HEK293 (cell line): ENCODE measurements around the gene EYS.

Source experiments
- CTCF ChIA-PET: fragments of 350-600 bp; formaldehyde crosslinking; extraction: SDS; loops from one replicate; lab custom pipeline; 2021; ENCODE audit warnings: antibody characterized with exemption; lab: Yijun Ruan, JAX
- POLR2A ChIA-PET: fragments of 300-600 bp; formaldehyde crosslinking; extraction: SDS; loops from one replicate; lab custom pipeline; 2020; ENCODE audit warnings: antibody characterized with exemption, inconsistent platforms; lab: Yijun Ruan, JAX
- H3K27ac ChIP-seq: fragments of 200-500 bp; sonication (Bioruptor generic); 2 replicates; pipeline ENCODE4 v1.5.1; 2014; ENCODE audit warnings: low read depth, low read length, control low read depth, inconsistent platforms; ENCODE audit errors: extremely low read depth
- H3K36me3 ChIP-seq, 2 experiments: fragments of 200-500 bp in 1 of 2; sonication (Bioruptor generic) in 1 of 2; 1 replicate in 1 of 2; 2 replicates in 1 of 2; pipeline ENCODE4 v1.5.1; 2014 to 2017; ENCODE audit warnings: inconsistent platforms in 2 of 2, low read length in 2 of 2; ENCODE audit not compliant: control insufficient read depth in 2 of 2, insufficient read depth in 1 of 2
- H3K4me1 ChIP-seq: fragments of 200-500 bp; sonication (Bioruptor generic); 2 replicates; pipeline ENCODE4 v1.5.1; 2014; ENCODE audit warnings: mild to moderate bottlenecking, low read length, inconsistent platforms; ENCODE audit not compliant: control insufficient read depth, insufficient read depth
- H3K4me3 ChIP-seq: 2 replicates; pipeline ENCODE4 v1.5.1; 2011; ENCODE audit warnings: low read depth, mild to moderate bottlenecking, control low read depth, low read length, moderate library complexity
- H3K9me3 ChIP-seq: fragments of 200-500 bp; sonication (Bioruptor generic); 2 replicates; pipeline ENCODE4 v1.5.1; 2014; ENCODE audit warnings: low read depth, low read length, inconsistent platforms; ENCODE audit not compliant: control insufficient read depth, insufficient read depth
- GLI2 ChIP-seq: fragments of 450-650 bp; formaldehyde crosslinking; IDR thresholded peaks from 2 replicates; pipeline ENCODE4; 2017; ENCODE audit warnings: missing biosample characterization, missing genetic modification characterization, low read depth, borderline replicate concordance
- HOXC10 ChIP-seq: sonication (generic); formaldehyde crosslinking; IDR thresholded peaks from 2 replicates; pipeline ENCODE4 v1.8.1; 2023; ENCODE audit warnings: mild to moderate bottlenecking, missing genetic modification reagents
- MZF1 ChIP-seq: fragments of 450-650 bp; formaldehyde crosslinking; IDR thresholded peaks from 2 replicates; pipeline ENCODE4 v1.5.1; 2017; ENCODE audit warnings: missing biosample characterization, missing genetic modification characterization, borderline replicate concordance
- REPIN1 ChIP-seq: fragments of 450-650 bp; formaldehyde crosslinking; IDR thresholded peaks from 2 replicates; pipeline ENCODE4 v1.5.1; 2017; ENCODE audit warnings: missing biosample characterization, missing genetic modification characterization, low read depth
- SP2 ChIP-seq: fragments of 450-650 bp; formaldehyde crosslinking; IDR thresholded peaks from 2 replicates; pipeline ENCODE4 v1.5.1; 2016; ENCODE audit warnings: missing biosample characterization, missing genetic modification characterization
- SP3 ChIP-seq: fragments of 450-650 bp; formaldehyde crosslinking; IDR thresholded peaks from 2 replicates; pipeline ENCODE4 v1.5.1; 2016; ENCODE audit warnings: missing biosample characterization, missing genetic modification characterization
- TRIM28 ChIP-seq: IDR thresholded peaks from 2 replicates; pipeline ENCODE4 v1.6.1; 2011; ENCODE audit warnings: low read length, control low read depth, borderline replicate concordance
- WT1 ChIP-seq: fragments of 450-650 bp; formaldehyde crosslinking; IDR thresholded peaks from 2 replicates; pipeline ENCODE4 v1.5.1; 2016; ENCODE audit warnings: missing biosample characterization, missing genetic modification characterization
- ZBTB20 ChIP-seq: fragments of 450-650 bp; formaldehyde crosslinking; IDR thresholded peaks from 2 replicates; pipeline ENCODE4 v1.5.1; 2016; ENCODE audit warnings: missing biosample characterization, missing genetic modification characterization
- ZBTB21 ChIP-seq: fragments of 450-650 bp; formaldehyde crosslinking; IDR thresholded peaks from 2 replicates; pipeline ENCODE4 v1.5.1; 2017; ENCODE audit warnings: missing biosample characterization, missing genetic modification characterization
- ZBTB48 ChIP-seq: fragments of 450-650 bp; formaldehyde crosslinking; IDR thresholded peaks from 2 replicates; pipeline ENCODE4 v1.5.1; 2016; ENCODE audit warnings: missing biosample characterization, missing genetic modification characterization
- ZBTB7A ChIP-seq: fragments of 450-650 bp; formaldehyde crosslinking; IDR thresholded peaks from 2 replicates; pipeline ENCODE4 v1.5.1; 2016; ENCODE audit warnings: low read depth, missing biosample characterization, missing genetic modification characterization
- ZNF2 ChIP-seq: fragments of 450-650 bp; formaldehyde crosslinking; IDR thresholded peaks from 2 replicates; pipeline ENCODE4 v1.5.1; 2016; ENCODE audit warnings: missing biosample characterization, missing genetic modification characterization
- ZNF23 ChIP-seq: fragments of 450-650 bp; formaldehyde crosslinking; IDR thresholded peaks from 2 replicates; pipeline ENCODE4 v1.5.1; 2016; ENCODE audit warnings: missing biosample characterization, missing genetic modification characterization, borderline replicate concordance
- ZNF274 ChIP-seq, 2 experiments: fragments of 200-500 bp in 1 of 2; fragments of 450-650 bp in 1 of 2; sonication (Bioruptor generic) in 1 of 2; formaldehyde crosslinking in 1 of 2; IDR thresholded peaks; 2 replicates each; pipeline versions ENCODE4 v1.5.1 to v1.6.1; 2014 to 2016; ENCODE audit warnings: borderline replicate concordance in 1 of 2, inconsistent platforms in 1 of 2, low read length in 1 of 2, missing biosample characterization in 1 of 2, missing genetic modification characterization in 1 of 2
- ZNF311 ChIP-seq: fragments of 450-650 bp; formaldehyde crosslinking; IDR thresholded peaks from 2 replicates; pipeline ENCODE4 v1.5.1; 2017; ENCODE audit warnings: missing biosample characterization, missing genetic modification characterization, borderline replicate concordance
- ZNF366 ChIP-seq: fragments of 450-650 bp; formaldehyde crosslinking; conservative IDR thresholded peaks from 2 replicates; pipeline ENCODE4 v1.5.1; 2016; ENCODE audit warnings: missing biosample characterization, missing genetic modification characterization
- ZNF404 ChIP-seq: fragments of 450-650 bp; formaldehyde crosslinking; IDR thresholded peaks from 2 replicates; pipeline ENCODE4 v1.5.1; 2017; ENCODE audit warnings: missing biosample characterization, missing genetic modification characterization
- ZNF423 ChIP-seq: fragments of 450-650 bp; formaldehyde crosslinking; IDR thresholded peaks from 2 replicates; pipeline ENCODE4 v1.5.1; 2016; ENCODE audit warnings: missing biosample characterization, missing genetic modification characterization
- ZNF473 ChIP-seq: fragments of 450-650 bp; formaldehyde crosslinking; IDR thresholded peaks from 2 replicates; pipeline ENCODE4 v1.5.1; 2017; ENCODE audit warnings: missing biosample characterization, missing genetic modification characterization
- ZNF48 ChIP-seq: fragments of 450-650 bp; formaldehyde crosslinking; IDR thresholded peaks from 2 replicates; pipeline ENCODE4 v1.5.1; 2016; ENCODE audit warnings: missing biosample characterization, missing genetic modification characterization
- ZNF610 ChIP-seq: fragments of 450-650 bp; formaldehyde crosslinking; IDR thresholded peaks from 2 replicates; pipeline ENCODE4 v1.5.1; 2016; ENCODE audit warnings: missing biosample characterization, missing genetic modification characterization, borderline replicate concordance
- ZNF621 ChIP-seq: fragments of 450-650 bp; formaldehyde crosslinking; IDR thresholded peaks from 2 replicates; pipeline ENCODE4 v1.5.1; 2017; ENCODE audit warnings: missing biosample characterization, missing genetic modification characterization
- ZNF623 ChIP-seq: fragments of 450-650 bp; formaldehyde crosslinking; IDR thresholded peaks from 2 replicates; pipeline ENCODE4 v1.5.1; 2016; ENCODE audit warnings: missing biosample characterization, missing genetic modification characterization
- ZNF626 ChIP-seq: fragments of 450-650 bp; sonication (Bioruptor Pico); formaldehyde crosslinking; IDR thresholded peaks from 2 replicates; pipeline ENCODE4 v1.5.1; 2018; ENCODE audit warnings: missing biosample characterization, missing genetic modification characterization, inconsistent platforms
- ZNF701 ChIP-seq: fragments of 450-650 bp; formaldehyde crosslinking; IDR thresholded peaks from 2 replicates; pipeline ENCODE4 v1.5.1; 2016; ENCODE audit warnings: missing biosample characterization, missing genetic modification characterization
- TF ChIP-seq, protein P1 (sequence below): fragments of 450-650 bp; formaldehyde crosslinking; IDR thresholded peaks from 2 replicates; pipeline ENCODE4 v1.5.1; 2016; ENCODE audit warnings: missing biosample characterization, missing genetic modification characterization, low read depth
- TF ChIP-seq, protein P2 (sequence below): fragments of 450-650 bp; formaldehyde crosslinking; optimal IDR thresholded peaks from 2 replicates; pipeline ENCODE3; 2016; ENCODE audit warnings: missing biosample characterization, mild to moderate bottlenecking, missing genetic modification characterization
- TF ChIP-seq, protein P3 (sequence below): fragments of 450-650 bp; formaldehyde crosslinking; IDR thresholded peaks from 2 replicates; pipeline ENCODE4 v1.5.1; 2016; ENCODE audit warnings: missing biosample characterization, missing genetic modification characterization
- TF ChIP-seq, protein P4 (sequence below): fragments of 450-650 bp; formaldehyde crosslinking; IDR thresholded peaks from 2 replicates; pipeline ENCODE4 v1.5.1; 2016; ENCODE audit warnings: missing biosample characterization, missing genetic modification characterization, borderline replicate concordance

The EYS gene

DNA sequence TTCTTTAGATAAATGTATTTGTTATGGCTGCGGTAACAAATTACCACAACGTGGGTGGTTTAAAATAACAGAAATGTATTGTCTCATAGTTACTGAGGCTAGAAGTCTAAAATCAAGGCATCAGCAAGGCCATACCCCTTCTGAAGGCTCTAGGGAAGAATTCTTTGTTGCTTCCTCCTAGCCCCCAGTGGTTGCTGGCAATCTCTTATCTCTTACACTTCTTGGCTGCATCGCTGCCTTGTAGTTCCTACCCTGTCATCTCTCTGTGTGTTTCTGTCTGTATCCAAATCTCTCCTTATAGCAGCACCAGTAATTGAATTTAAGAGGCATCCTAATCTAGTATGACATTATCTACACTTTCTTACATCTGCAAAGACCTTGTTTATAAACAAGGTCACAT lies 1536.7 kb downstream of the EYS start (continued):
- TF ChIP-seq ZNF366 (no peak), ZNF621 (tag by site-specific recombination) (no peak), ZNF23 (no peak), ZNF274 (IDR thresholded peaks at IDR 0.05; ENCODE audit: low read length) (no peak), ZNF274 (tag by site-specific recombination; IDR thresholded peaks at IDR 0.05; ENCODE audit: borderline replicate concordance) (no peak)
- TF ChIP-seq, all 188 proteins: peak for 0

DNA sequence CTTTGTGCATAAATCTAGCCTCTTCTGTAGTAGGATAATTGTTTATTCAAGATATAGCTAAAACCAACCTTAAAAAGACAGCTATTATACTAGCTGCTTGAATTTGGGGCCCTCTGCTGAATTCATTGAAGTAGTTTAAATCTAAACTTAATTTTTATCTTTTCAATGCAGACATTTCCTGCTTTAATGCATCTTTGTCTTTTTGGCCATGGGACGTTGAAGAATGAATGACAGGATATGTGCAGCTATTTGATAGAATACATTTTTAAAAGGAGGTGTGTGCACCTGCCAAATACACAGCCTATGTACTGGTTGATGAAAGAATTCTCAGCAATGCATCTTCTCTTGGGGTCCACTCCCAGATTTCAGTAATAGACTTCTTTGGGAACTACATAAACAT lies 1546.5 kb downstream of the EYS start:
- TF ChIP-seq ZNF610 (tag by site-specific recombination), result no peak
- no peak for TF ChIP-seq ZNF473
- TF ChIP-seq GLI2 (tag by site-specific recombination), result no peak
- TF ChIP-seq ZNF366, result no peak
- no peak for TF ChIP-seq ZNF701
- TF ChIP-seq ZNF311 (tag by site-specific recombination), result no peak
- no peak for TF ChIP-seq SP2 (tag by site-specific recombination)
- TF ChIP-seq ZNF423 (tag by site-specific recombination), result no peak
- TF ChIP-seq WT1, result no peak
- no peak for TF ChIP-seq ZNF626 (tag by site-specific recombination)
- no peak for TF ChIP-seq ZNF404 (tag by site-specific recombination)
- TF ChIP-seq, protein P1, sequence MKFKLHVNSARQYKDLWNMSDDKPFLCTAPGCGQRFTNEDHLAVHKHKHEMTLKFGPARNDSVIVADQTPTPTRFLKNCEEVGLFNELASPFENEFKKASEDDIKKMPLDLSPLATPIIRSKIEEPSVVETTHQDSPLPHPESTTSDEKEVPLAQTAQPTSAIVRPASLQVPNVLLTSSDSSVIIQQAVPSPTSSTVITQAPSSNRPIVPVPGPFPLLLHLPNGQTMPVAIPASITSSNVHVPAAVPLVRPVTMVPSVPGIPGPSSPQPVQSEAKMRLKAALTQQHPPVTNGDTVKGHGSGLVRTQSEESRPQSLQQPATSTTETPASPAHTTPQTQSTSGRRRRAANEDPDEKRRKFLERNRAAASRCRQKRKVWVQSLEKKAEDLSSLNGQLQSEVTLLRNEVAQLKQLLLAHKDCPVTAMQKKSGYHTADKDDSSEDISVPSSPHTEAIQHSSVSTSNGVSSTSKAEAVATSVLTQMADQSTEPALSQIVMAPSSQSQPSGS (tag by site-specific recombination), result no peak
- no peak for TF ChIP-seq ZNF48 (tag by site-specific recombination)
- no peak for TF ChIP-seq ZBTB20 (tag by site-specific recombination)
- TF ChIP-seq TRIM28, result no peak
- TF ChIP-seq, protein P2, sequence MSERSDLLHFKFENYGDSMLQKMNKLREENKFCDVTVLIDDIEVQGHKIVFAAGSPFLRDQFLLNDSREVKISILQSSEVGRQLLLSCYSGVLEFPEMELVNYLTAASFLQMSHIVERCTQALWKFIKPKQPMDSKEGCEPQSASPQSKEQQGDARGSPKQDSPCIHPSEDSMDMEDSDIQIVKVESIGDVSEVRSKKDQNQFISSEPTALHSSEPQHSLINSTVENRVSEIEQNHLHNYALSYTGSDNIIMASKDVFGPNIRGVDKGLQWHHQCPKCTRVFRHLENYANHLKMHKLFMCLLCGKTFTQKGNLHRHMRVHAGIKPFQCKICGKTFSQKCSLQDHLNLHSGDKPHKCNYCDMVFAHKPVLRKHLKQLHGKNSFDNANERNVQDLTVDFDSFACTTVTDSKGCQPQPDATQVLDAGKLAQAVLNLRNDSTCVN, result no peak
- TF ChIP-seq REPIN1 (tag by site-specific recombination), result no peak
- Histone ChIP-seq H3K4me1 (no peaks in the 10 kb centered on the region), H3K4me3 (no peak overlapping the region), H3K27ac (no peak overlapping the region), H3K9me3 (no peaks in the 10 kb centered on the region), H3K36me3 (no peaks in the 10 kb centered on the region)
- ChIA-PET CTCF (interaction anchor here (0.6 to 0.7 kb wide), 2 partner anchors 37 to 945 kb away, joined by 3 to 4 read pairs; no protein-coding TSS in a partner anchor), POLR2A (no interaction called here)

DNA sequence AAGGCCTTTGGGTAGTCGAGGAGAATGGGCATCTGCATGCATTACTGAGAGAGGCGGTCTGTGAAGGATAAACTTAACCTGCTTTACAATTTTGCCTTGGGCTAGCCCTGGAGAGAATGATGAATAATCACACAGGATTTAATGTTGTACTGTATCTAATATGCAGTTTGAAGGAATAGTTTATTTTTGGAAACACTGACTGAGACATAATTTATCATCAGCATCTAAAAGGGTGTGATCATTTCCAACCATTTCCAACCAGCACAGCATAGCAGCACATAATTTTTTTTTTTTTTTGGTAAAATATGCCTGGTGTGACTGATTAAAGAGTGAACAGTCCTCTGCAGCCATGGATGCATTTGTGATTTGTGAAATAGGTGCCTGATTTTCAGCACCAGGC lies 1552.0 kb downstream of the EYS start:
- POLR2A ChIA-PET, result interaction anchor here (0.6 kb wide), 1 partner anchor 30 kb away, joined by 3 read pairs; no protein-coding TSS in a partner anchor
- no peaks in the 10 kb centered on the region for H3K4me1 ChIP-seq
- H3K9me3 ChIP-seq, result no peaks in the 10 kb centered on the region
- no peak overlapping the region for H3K4me3 ChIP-seq
- TF ChIP-seq, protein P3, sequence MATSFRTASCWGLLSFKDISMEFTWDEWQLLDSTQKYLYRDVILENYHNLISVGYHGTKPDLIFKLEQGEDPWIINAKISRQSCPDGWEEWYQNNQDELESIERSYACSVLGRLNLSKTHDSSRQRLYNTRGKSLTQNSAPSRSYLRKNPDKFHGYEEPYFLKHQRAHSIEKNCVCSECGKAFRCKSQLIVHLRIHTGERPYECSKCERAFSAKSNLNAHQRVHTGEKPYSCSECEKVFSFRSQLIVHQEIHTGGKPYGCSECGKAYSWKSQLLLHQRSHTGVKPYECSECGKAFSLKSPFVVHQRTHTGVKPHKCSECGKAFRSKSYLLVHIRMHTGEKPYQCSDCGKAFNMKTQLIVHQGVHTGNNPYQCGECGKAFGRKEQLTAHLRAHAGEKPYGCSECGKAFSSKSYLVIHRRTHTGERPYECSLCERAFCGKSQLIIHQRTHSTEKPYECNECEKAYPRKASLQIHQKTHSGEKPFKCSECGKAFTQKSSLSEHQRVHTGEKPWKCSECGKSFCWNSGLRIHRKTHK (tag by site-specific recombination), result no peak
- TF ChIP-seq ZBTB21, result no peak
- no peak for TF ChIP-seq ZNF623 (tag by site-specific recombination)
- TF ChIP-seq, protein P4, sequence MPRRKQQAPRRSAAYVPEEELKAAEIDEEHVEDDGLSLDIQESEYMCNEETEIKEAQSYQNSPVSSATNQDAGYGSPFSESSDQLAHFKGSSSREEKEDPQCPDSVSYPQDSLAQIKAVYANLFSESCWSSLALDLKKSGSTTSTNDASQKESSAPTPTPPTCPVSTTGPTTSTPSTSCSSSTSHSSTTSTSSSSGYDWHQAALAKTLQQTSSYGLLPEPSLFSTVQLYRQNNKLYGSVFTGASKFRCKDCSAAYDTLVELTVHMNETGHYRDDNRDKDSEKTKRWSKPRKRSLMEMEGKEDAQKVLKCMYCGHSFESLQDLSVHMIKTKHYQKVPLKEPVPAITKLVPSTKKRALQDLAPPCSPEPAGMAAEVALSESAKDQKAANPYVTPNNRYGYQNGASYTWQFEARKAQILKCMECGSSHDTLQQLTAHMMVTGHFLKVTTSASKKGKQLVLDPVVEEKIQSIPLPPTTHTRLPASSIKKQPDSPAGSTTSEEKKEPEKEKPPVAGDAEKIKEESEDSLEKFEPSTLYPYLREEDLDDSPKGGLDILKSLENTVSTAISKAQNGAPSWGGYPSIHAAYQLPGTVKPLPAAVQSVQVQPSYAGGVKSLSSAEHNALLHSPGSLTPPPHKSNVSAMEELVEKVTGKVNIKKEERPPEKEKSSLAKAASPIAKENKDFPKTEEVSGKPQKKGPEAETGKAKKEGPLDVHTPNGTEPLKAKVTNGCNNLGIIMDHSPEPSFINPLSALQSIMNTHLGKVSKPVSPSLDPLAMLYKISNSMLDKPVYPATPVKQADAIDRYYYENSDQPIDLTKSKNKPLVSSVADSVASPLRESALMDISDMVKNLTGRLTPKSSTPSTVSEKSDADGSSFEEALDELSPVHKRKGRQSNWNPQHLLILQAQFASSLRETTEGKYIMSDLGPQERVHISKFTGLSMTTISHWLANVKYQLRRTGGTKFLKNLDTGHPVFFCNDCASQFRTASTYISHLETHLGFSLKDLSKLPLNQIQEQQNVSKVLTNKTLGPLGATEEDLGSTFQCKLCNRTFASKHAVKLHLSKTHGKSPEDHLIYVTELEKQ, result no peak
- TF ChIP-seq ZBTB48 (tag by site-specific recombination), result no peak
- no peak for TF ChIP-seq MZF1 (tag by site-specific recombination)
- TF ChIP-seq ZNF2, result no peak
- no peak for TF ChIP-seq HOXC10 (CRISPR knock-in tag)
- no peak for TF ChIP-seq SP3
- TF ChIP-seq ZBTB7A (tag by site-specific recombination), result no peak
- TF ChIP-seq, all 188 proteins: peak for 0
- CTCF ChIA-PET, result no interaction called here
- Histone ChIP-seq H3K36me3 (no peaks in the 10 kb centered on the region), H3K27ac (no peak overlapping the region)
